AG04450 (cell line): ENCODE results near the gene STK33. TPM values are rescaled to one million over a fixed set of nuclear protein-coding genes. Genes with fewer than 3 reads are reported as not detected.

Source experiments
- CTCF ChIA-PET: fragments of 300-600, 350-600 bp; formaldehyde crosslinking; extraction: SDS; loops from one replicate; lab custom pipeline; 2022; ENCODE audit warnings: antibody characterized with exemption, inconsistent platforms; lab: Charles Lee
- POLR2A ChIA-PET: fragments of 350-600 bp; formaldehyde crosslinking; extraction: SDS; loops from one replicate; lab custom pipeline; 2021; ENCODE audit warnings: antibody characterized with exemption, inconsistent platforms; lab: Yijun Ruan, JAX
- DNase-seq: peaks from one replicate; pipeline ENCODE4 v3.0.0-alpha.2; 2011; ENCODE audit warnings: low read depth, low spot score
- H3K27ac ChIP-seq: one replicate; pipeline ENCODE4 v1.5.1; 2012; ENCODE audit warnings: low read depth, low read length, control low read depth
- H3K27me3 ChIP-seq: one replicate; pipeline ENCODE4 v1.6.0; 2012; ENCODE audit warnings: low read length; ENCODE audit not compliant: control insufficient read depth, insufficient read depth
- H3K4me3 ChIP-seq: 2 replicates; pipeline ENCODE4 v1.5.1; 2011; ENCODE audit warnings: mild to moderate bottlenecking, low read depth, low read length, control low read depth
- H3K9me3 ChIP-seq: 2 replicates; pipeline ENCODE4 v1.5.1; 2012; ENCODE audit warnings: low read length; ENCODE audit not compliant: control insufficient read depth, insufficient read depth
- CTCF ChIP-seq: IDR thresholded peaks from 2 replicates; pipeline ENCODE4 v1.5.1; 2011; ENCODE audit warnings: low read depth, low read length, control low read depth, inconsistent platforms
- polyA plus RNA-seq: library from polyadenylated mRNA; depleted of rRNA; stranded (reverse); fragments of >200 nt; gene quantifications from 2 replicates; pipeline ENCODE4 v1.2.3, GENCODE V29; 2011

Gene STK33
- polyA plus RNA-seq, 1 experiment = 8.3 TPM

- no peaks in the 10 kb centered on the region; the same call in 1 of the 2 replicates for H3K9me3 ChIP-seq
- no peak overlapping the region for H3K27ac ChIP-seq
- DNase-seq = no peak
- no peak for TF ChIP-seq CTCF
- CTCF ChIA-PET = no interaction called here
- H3K4me3 ChIP-seq = no peak overlapping the region
- POLR2A ChIA-PET = no interaction called here
- H3K27me3 ChIP-seq = peaks cover 43% of the 10 kb centered on the region
Measured at GRCh38 chr11:8360086-8360828, 233.8 kb downstream of the STK33 start.

- no peaks in the 10 kb centered on the region; the same call in 1 of the 2 replicates for H3K9me3 ChIP-seq
- TF ChIP-seq CTCF = no peak
- no peak for DNase-seq
- H3K27ac ChIP-seq = no peak overlapping the region
- ChIA-PET CTCF (no interaction called here), POLR2A (no interaction called here)
- H3K4me3 ChIP-seq = no peak overlapping the region
- peaks cover 41% of the 10 kb centered on the region for H3K27me3 ChIP-seq
Measured at GRCh38 chr11:8359521-8359920, 234.5 kb downstream of the STK33 start.

GRCh38 chr11:8357891-8358566, 236.0 kb downstream of the STK33 start:
- CTCF ChIA-PET = interaction anchor here (1.3 to 2.0 kb wide), 2 partner anchors 95 to 209 kb away, joined by 6 read pairs; partner anchors contain the start of gene LMO1
- peaks cover 38% of the 10 kb centered on the region for H3K27me3 ChIP-seq
- POLR2A ChIA-PET = interaction anchor here (1.0 kb wide), 1 partner anchor 11 kb away, joined by 3 read pairs; no protein-coding TSS in a partner anchor
- no peaks in the 10 kb centered on the region; the same call in 1 of the 2 replicates for H3K9me3 ChIP-seq
- H3K4me3 ChIP-seq = no peak overlapping the region
- no peak overlapping the region for H3K27ac ChIP-seq
- no peak for DNase-seq
- TF ChIP-seq CTCF = no peak

- no peak for DNase-seq
- TF ChIP-seq CTCF = no peak
- no peak overlapping the region for H3K4me3 ChIP-seq
- no peaks in the 10 kb centered on the region; the same call in 1 of the 2 replicates for H3K9me3 ChIP-seq
- no peak overlapping the region for H3K27ac ChIP-seq
- H3K27me3 ChIP-seq = peaks cover 36% of the 10 kb centered on the region
- ChIA-PET POLR2A (interaction anchor here (1.0 kb wide), 1 partner anchor 11 kb away, joined by 3 read pairs; no protein-coding TSS in a partner anchor), CTCF (interaction anchor here (1.3 to 2.0 kb wide), 2 partner anchors 94 to 209 kb away, joined by 6 read pairs; partner anchors contain the start of gene LMO1)
Measured at GRCh38 chr11:8357505-8357888, 236.5 kb downstream of the STK33 start.
